HCT116 (cell line): ENCODE measurements around the gene CYREN.

Source experiments
- EZH2 ChIP-seq: fragments of 200-600 bp; sonication (generic); IDR thresholded peaks from 2 replicates; pipeline ENCODE4 v1.6.1; 2017; ENCODE audit warnings: antibody characterized with exemption, mixed run types
- POLR2A ChIP-seq: IDR thresholded peaks from 2 replicates; pipeline ENCODE4 v1.7.0; 2011; ENCODE audit warnings: borderline replicate concordance; ENCODE audit not compliant: insufficient read depth, insufficient read length; ENCODE audit errors: extremely low read depth
- POLR2AphosphoS5 ChIP-seq: IDR thresholded peaks from 2 replicates; pipeline ENCODE4 v1.6.1; 2011; ENCODE audit warnings: mild to moderate bottlenecking, low read depth, low read length, moderate library complexity
- SP1 ChIP-seq: IDR thresholded peaks from 2 replicates; pipeline ENCODE4 v1.6.1; 2012; ENCODE audit warnings: low read depth
- TCF7L2 ChIP-seq: IDR thresholded peaks from 2 replicates; pipeline ENCODE4 v1.7.0; 2011; ENCODE audit warnings: borderline replicate concordance, inconsistent platforms; ENCODE audit not compliant: insufficient read depth, insufficient read length; ENCODE audit errors: extremely low read depth
- YY1 ChIP-seq: IDR thresholded peaks from 2 replicates; pipeline ENCODE4 v1.6.1; 2011; ENCODE audit warnings: low read length, low read depth, moderate library complexity, mild to moderate bottlenecking; ENCODE audit not compliant: insufficient replicate concordance; ENCODE audit errors: extremely low read depth
- ZFX ChIP-seq: fragments of 450-650 bp; IDR thresholded peaks from 2 replicates; pipeline ENCODE4 v1.6.1; 2017
- ZNF274 ChIP-seq: fragments of 200-500 bp; sonication (Bioruptor generic); IDR thresholded peaks from 2 replicates; pipeline ENCODE4 v1.6.1; 2014; ENCODE audit warnings: mild to moderate bottlenecking, low read depth, low read length, inconsistent platforms
- TF ChIP-seq, protein P1 (sequence below), 3 experiments: fragments of 200-600 bp in 1 of 3; sonication (generic) in 1 of 3; IDR thresholded peaks in 2 of 3; conservative IDR thresholded peaks in 1 of 3; 2 replicates each; pipeline ENCODE4 v1.5.1; 2012 to 2017; ENCODE audit warnings: low read depth in 2 of 3, low read length in 2 of 3, antibody characterized with exemption in 1 of 3, borderline replicate concordance in 1 of 3, control low read depth in 1 of 3, mild to moderate bottlenecking in 1 of 3, mixed read lengths in 1 of 3, mixed run types in 1 of 3, moderate library complexity in 1 of 3; ENCODE audit not compliant: insufficient read depth in 1 of 3
- TF ChIP-seq, protein P2 (sequence below): IDR thresholded peaks from 2 replicates; pipeline ENCODE4 v1.6.1; 2012
- TF ChIP-seq, protein P3 (sequence below): IDR thresholded peaks from 2 replicates; pipeline ENCODE4 v1.6.1; 2012

DNA sequence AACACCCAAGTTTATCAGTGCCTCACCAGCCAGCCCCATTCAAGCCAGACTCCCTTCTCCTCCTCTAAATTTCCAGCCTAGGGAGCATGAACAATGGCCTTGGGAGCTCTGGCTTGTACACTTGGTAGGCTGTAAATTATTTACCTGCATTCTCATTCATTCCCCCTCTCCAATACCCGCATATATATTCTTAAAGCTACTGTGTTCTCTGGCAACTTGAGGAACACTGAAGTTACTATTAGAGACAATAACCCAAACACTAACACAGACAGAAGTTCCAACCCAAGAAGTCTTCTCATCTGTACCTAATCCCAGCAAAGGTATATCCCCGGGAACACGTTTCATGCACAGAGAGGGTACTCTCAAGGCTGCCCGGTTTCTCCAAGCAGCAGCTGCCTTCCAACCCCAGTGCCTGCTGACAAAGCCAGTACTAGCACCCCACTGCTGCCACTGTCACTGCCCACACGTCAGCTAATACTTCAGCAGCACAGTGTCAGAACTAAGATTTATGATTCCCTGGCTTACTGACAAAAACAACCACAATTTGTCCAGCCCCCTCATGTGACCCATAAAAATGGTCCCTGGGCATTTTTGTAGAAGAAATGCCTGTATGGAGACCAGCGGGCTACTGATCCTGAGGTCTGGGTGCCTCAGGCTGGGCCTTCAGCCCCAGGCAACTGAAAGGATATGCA, 37.7 kb upstream of the CYREN start:
- TF ChIP-seq, protein P1, sequence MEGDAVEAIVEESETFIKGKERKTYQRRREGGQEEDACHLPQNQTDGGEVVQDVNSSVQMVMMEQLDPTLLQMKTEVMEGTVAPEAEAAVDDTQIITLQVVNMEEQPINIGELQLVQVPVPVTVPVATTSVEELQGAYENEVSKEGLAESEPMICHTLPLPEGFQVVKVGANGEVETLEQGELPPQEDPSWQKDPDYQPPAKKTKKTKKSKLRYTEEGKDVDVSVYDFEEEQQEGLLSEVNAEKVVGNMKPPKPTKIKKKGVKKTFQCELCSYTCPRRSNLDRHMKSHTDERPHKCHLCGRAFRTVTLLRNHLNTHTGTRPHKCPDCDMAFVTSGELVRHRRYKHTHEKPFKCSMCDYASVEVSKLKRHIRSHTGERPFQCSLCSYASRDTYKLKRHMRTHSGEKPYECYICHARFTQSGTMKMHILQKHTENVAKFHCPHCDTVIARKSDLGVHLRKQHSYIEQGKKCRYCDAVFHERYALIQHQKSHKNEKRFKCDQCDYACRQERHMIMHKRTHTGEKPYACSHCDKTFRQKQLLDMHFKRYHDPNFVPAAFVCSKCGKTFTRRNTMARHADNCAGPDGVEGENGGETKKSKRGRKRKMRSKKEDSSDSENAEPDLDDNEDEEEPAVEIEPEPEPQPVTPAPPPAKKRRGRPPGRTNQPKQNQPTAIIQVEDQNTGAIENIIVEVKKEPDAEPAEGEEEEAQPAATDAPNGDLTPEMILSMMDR (IDR thresholded peaks at IDR 0.05 in 2 of 3, conservative IDR thresholded peaks at IDR 0.05 in 1 of 3; ENCODE audit: borderline replicate concordance in 1 of 3, insufficient read depth in 1 of 3, low read depth in 2 of 3, low read length in 2 of 3), result no peak
- TF ChIP-seq, protein P2, sequence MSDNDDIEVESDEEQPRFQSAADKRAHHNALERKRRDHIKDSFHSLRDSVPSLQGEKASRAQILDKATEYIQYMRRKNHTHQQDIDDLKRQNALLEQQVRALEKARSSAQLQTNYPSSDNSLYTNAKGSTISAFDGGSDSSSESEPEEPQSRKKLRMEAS, result no peak
- TF ChIP-seq POLR2AphosphoS5 (no peak), POLR2A (no peak), EZH2 (no peak), TCF7L2 (no peak), ZNF274 (no peak), SP1 (no peak), YY1 (no peak), ZFX (no peak)
- TF ChIP-seq, protein P3, sequence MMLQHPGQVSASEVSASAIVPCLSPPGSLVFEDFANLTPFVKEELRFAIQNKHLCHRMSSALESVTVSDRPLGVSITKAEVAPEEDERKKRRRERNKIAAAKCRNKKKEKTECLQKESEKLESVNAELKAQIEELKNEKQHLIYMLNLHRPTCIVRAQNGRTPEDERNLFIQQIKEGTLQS, result no peak
